A673 (cell line): ENCODE results near the gene TMEM243. TPM values are rescaled to one million over a fixed set of nuclear protein-coding genes. Genes with fewer than 3 reads are reported as not detected.

Experiments
- BruUV-seq: library from RNA; stranded (reverse); fragments of 400-500 nt; replicated peaks from 2 replicates; lab custom pipeline; 2021; lab: Mats Ljungman, UMichigan
- CTCF ChIA-PET: fragments of 300-600 bp; sonication (Branson Sonifier 250); formaldehyde crosslinking; loops from one replicate; lab custom pipeline; 2022; ENCODE audit warnings: antibody characterized with exemption; lab: Charles Lee
- POLR2A ChIA-PET: fragments of 300-600 bp; sonication (Branson Sonifier 250); formaldehyde crosslinking; loops from one replicate; lab custom pipeline; 2022; ENCODE audit warnings: antibody characterized with exemption; ENCODE audit not compliant: low non-redundant PET; lab: Charles Lee
- DNase-seq: peaks from one replicate; pipeline ENCODE4 v3.0.0-alpha.2; 2015; ENCODE audit warnings: low spot score
- H3K27ac ChIP-seq: fragments of 200-600 bp; sonication (generic); 2 replicates; pipeline ENCODE4 v1.5.1; 2016; ENCODE audit warnings: mixed run types, low read depth, mild to moderate bottlenecking, mixed read lengths, antibody characterized with exemption, low read length; ENCODE audit not compliant: poor library complexity, severe bottlenecking
- H3K27me3 ChIP-seq: fragments of 200-600 bp; sonication (generic); replicated peaks from 2 replicates; pipeline ENCODE4 v1.6.1; 2017; ENCODE audit warnings: mixed run types, low read depth, mild to moderate bottlenecking, mixed read lengths, antibody characterized with exemption, low read length; ENCODE audit not compliant: insufficient read depth, poor library complexity
- H3K36me3 ChIP-seq: fragments of 200-600 bp; sonication (generic); 2 replicates; pipeline ENCODE4 v1.6.1; 2016; ENCODE audit warnings: mixed run types, mild to moderate bottlenecking, mixed read lengths, antibody characterized with exemption, low read length; ENCODE audit not compliant: insufficient read depth, poor library complexity, severe bottlenecking
- H3K4me1 ChIP-seq: fragments of 200-600 bp; sonication (generic); 2 replicates; pipeline ENCODE4 v1.6.1; 2017; ENCODE audit warnings: mixed run types, mild to moderate bottlenecking, mixed read lengths, antibody characterized with exemption, low read length; ENCODE audit not compliant: insufficient read depth, poor library complexity, severe bottlenecking
- H3K4me3 ChIP-seq: fragments of 200-600 bp; sonication (generic); 2 replicates; pipeline ENCODE4 v1.5.1; 2016; ENCODE audit warnings: low read depth, mixed run types, mild to moderate bottlenecking, mixed read lengths, low read length; ENCODE audit not compliant: poor library complexity, severe bottlenecking
- H3K9me3 ChIP-seq: fragments of 200-600 bp; sonication (generic); 2 replicates; pipeline ENCODE4 v1.6.1; 2016; ENCODE audit warnings: mixed run types, low read depth, mild to moderate bottlenecking, mixed read lengths, antibody characterized with exemption, low read length; ENCODE audit not compliant: poor library complexity, severe bottlenecking
- EZH2 ChIP-seq: fragments of 200-600 bp; sonication (generic); IDR thresholded peaks from 2 replicates; pipeline ENCODE4 v1.6.1; 2017; ENCODE audit warnings: borderline replicate concordance, low read depth, mild to moderate bottlenecking, mixed read lengths, antibody characterized with exemption, low read length; ENCODE audit not compliant: poor library complexity, severe bottlenecking
- intact Hi-C: fragments of 100-400 bp; cut with micrococcal nuclease; formaldehyde crosslinking; loops from one replicate; pipeline ENCODE4 v1.10.0; 2022; ENCODE audit not compliant: unreplicated experiment
- total RNA-seq: library from RNA; stranded (reverse); gene quantifications from 2 replicates; pipeline ENCODE4 v1.2.3, GENCODE V29; 2021
- TF ChIP-seq, protein P1 (sequence below): fragments of 300-800, 200-600 bp; sonication (generic); conservative IDR thresholded peaks from 2 replicates; pipeline ENCODE4 v1.5.1; 2017; ENCODE audit warnings: low read depth, mild to moderate bottlenecking, antibody characterized with exemption, low read length, moderate library complexity, mixed read lengths

The TMEM243 gene
- total RNA-seq, 1 experiment from 2014 or later, result 24.5 TPM

DNA sequence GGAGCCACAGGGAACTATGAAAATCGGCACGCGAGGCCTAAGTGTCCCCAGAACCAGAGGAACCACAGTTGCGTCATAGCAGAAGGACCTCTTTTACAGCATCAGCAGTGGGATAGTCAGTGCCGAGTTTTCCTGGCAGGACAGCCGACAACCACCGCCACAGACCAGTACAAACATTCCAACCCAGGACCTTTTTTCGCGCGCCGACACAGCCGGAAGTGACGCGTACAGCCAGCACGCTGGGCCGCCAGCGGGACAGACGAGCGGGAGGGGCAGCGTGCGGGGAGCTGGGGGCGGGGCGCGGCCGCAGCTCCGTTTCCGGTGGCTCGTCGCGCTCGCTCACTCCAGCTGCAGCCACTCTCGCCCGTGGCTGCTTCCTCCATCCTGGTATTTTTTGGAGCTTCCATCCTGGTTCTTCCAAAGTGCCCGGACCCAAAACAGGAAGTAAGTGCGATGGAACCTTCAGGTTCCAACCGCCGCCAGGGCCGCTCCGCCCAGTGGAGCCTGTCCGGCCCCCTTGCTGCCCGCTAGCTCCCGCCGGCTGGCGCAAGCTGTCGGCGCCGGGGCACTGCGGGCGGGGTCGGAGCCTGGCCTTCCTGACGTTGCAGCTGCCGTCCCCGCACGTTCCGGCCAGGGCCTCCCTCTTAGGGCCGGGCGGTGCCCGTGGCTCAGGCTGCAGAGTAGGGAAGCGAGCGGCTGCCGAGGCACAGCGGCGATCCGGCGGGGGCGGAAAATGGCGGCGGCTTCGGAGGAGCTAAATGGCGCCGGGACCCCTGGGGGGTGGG lies 67.2 kb downstream of the TMEM243 start, which contains the start of gene DMTF1:
TSS of gene DMTF1 (plus strand) at position 342 of the 785 bp plus-strand sequence. CDS start 12,489 bp downstream, outside the sequence.
- H3K27me3 ChIP-seq, result no peaks in the 10 kb centered on the region
- peak; percentile 96 for DNase-seq
- H3K4me3 ChIP-seq, result peak within 1 kb of the TSS; percentile 89
- peak within 1 kb of the TSS; percentile 99 for H3K27ac ChIP-seq
- CTCF ChIA-PET, result interaction anchor here (0.6 to 0.8 kb wide), 2 partner anchors 67 to 68 kb away, joined by 3 to 4 read pairs; no protein-coding TSS in a partner anchor
- peaks cover 11% of the 10 kb centered on the region for H3K4me1 ChIP-seq
- no peaks in the 10 kb centered on the region for H3K9me3 ChIP-seq
- POLR2A ChIA-PET, result interaction anchor here (0.6 to 1.2 kb wide), 7 partner anchors 17 to 220 kb away, joined by 3 to 6 read pairs (median 3); no protein-coding TSS in a partner anchor
- no peak for TF ChIP-seq EZH2
- TF ChIP-seq, protein P1, sequence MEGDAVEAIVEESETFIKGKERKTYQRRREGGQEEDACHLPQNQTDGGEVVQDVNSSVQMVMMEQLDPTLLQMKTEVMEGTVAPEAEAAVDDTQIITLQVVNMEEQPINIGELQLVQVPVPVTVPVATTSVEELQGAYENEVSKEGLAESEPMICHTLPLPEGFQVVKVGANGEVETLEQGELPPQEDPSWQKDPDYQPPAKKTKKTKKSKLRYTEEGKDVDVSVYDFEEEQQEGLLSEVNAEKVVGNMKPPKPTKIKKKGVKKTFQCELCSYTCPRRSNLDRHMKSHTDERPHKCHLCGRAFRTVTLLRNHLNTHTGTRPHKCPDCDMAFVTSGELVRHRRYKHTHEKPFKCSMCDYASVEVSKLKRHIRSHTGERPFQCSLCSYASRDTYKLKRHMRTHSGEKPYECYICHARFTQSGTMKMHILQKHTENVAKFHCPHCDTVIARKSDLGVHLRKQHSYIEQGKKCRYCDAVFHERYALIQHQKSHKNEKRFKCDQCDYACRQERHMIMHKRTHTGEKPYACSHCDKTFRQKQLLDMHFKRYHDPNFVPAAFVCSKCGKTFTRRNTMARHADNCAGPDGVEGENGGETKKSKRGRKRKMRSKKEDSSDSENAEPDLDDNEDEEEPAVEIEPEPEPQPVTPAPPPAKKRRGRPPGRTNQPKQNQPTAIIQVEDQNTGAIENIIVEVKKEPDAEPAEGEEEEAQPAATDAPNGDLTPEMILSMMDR, result no peak
- peaks cover 11% of the 10 kb centered on the region for H3K36me3 ChIP-seq
- BruUV-seq, result no TSS peak
- intact Hi-C loops, result loop anchor here (2.0 to 5.0 kb wide), 2 partner anchors 66 to 85 kb away; partner anchors contain the start of gene TMEM243

DNA sequence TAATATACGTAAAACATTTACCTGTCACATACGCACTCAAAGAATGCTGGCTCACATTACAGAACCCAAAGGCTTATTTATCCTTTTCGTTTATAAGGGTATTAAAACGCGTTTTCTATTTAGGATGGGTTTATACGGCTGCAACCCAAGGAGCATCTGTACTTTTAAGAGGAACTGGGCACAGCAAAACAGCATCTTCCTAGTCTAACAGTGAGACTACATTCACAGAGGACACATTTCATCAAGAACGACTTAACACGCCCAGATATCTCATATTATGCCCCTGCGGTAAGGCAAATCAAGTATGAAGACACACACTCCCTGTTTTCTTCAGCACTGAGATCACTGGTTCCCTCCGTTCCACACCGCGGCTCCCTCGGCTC lies 67.8 kb downstream of the TMEM243 start:
- H3K27ac ChIP-seq, result peak overlapping the region; percentile 99
- H3K27me3 ChIP-seq, result no peaks in the 10 kb centered on the region
- ChIA-PET CTCF (interaction anchor here (0.6 to 0.8 kb wide), 2 partner anchors 67 to 69 kb away, joined by 3 to 4 read pairs; no protein-coding TSS in a partner anchor), POLR2A (interaction anchor here (0.6 kb wide), 2 partner anchors 18 to 52 kb away, joined by 3 to 4 read pairs; no protein-coding TSS in a partner anchor)
- peak overlapping the region; percentile 89 for H3K4me3 ChIP-seq
- H3K9me3 ChIP-seq, result no peaks in the 10 kb centered on the region
- DNase-seq, result peak; percentile 4
- H3K4me1 ChIP-seq, result peaks cover 11% of the 10 kb centered on the region
- TSS peak; percentile 98 for BruUV-seq
- H3K36me3 ChIP-seq, result peaks cover 9% of the 10 kb centered on the region
- TF ChIP-seq, protein P1, result no peak
- no peak for TF ChIP-seq EZH2
- intact Hi-C loops, result loop anchor here (2.0 to 5.0 kb wide), 2 partner anchors 67 to 86 kb away; partner anchors contain the start of gene TMEM243

DNA sequence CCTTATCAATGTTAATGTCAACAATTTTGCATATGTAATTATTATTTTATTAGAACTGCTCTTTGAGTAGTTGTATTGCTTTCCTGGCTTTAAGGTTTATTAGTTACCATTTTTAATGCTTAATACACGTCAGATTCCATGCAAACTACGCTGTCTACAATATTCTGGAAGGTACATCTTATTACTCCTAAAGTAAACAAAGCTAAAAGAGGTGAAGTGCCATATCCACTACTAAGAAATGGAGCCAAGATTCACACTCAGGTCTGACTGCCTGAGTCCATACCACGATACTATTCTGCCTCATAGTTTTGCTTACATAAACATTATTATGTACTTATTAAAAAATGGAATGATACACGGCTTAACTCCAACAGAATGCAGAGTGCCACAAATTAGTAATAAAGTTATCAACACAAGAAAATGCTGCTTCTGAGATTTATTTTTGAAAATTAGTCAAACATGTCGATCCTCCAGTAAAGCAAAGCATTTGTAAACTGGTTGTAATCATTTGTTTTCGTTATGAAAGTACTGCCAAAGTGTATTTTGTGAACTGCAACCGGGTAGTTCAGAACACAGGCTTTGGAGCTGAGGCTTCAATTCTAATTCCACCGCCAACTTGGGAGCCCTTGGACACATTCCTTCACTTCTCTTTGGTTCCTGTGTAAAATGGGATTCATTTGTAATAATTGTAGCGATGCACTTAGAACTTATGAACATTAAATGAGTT lies 68.4 kb downstream of the TMEM243 start:
- intact Hi-C loops, result loop anchor here (5.0 kb wide), 1 partner anchor 86 kb away; no protein-coding TSS in a partner anchor
- Histone ChIP-seq H3K4me3 (peak overlapping the region; percentile 89), H3K27ac (peak overlapping the region; percentile 99), H3K9me3 (no peaks in the 10 kb centered on the region), H3K4me1 (peaks cover 11% of the 10 kb centered on the region), H3K36me3 (peaks cover 9% of the 10 kb centered on the region), H3K27me3 (no peaks in the 10 kb centered on the region)
- no TSS peak for BruUV-seq
- ChIA-PET CTCF (no interaction called here), POLR2A (no interaction called here)
- no peak for DNase-seq
- TF ChIP-seq, protein P1, result no peak
- no peak for TF ChIP-seq EZH2
